ENCODE measurements around the gene NEK11. TPM values are rescaled to one million over a fixed set of nuclear protein-coding genes. Genes with fewer than 3 reads are reported as not detected.

NEK11 gene
- total and polyA plus RNA-seq, 10 donors = 0.77 to 5.9 (median 3.4) TPM

DNA sequence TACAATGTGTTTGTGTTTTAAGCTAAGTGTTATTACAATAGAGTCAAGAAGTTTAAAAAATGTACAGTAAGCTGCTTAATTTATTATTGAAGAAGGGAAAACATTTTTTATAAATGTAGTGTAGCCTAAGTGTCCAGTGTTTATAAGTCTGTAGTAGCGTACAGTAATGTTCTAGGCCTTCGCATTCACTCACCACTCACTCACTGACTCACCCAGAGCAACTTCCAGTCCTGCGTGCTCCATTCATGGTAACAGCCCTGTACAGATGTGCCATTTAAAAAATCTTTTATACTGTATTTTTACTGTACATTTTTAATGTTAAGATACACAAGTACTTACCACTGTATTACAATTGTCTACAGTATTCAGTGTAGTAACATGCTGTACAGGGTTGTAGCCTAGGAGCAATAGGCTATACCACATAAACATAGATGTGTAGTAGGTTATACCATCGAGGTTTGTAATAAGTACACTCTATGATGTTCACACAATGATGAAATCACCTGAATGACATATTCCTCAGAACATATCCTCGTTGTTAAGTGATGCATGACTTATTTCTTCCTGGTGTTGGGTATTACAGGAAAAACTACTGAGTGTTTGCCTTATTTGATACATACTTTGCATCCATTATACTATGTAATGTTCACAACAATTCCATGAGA is 198.3 kb downstream of the NEK11 start:
- intact Hi-C loops (cut with DNase I; ENCODE audit: low total_unique reads) = no loop called here
- no peak overlapping the region for H3K4me3 ChIP-seq
- H3K36me3 ChIP-seq = no peaks in the 10 kb centered on the region
- no peaks in the 10 kb centered on the region for H3K27me3 ChIP-seq (replicated peaks in 1 of 7)
- no peak for TF ChIP-seq POLR2A (IDR thresholded peaks at IDR 0.05)
- no peak for TF ChIP-seq POLR2AphosphoS5 (IDR thresholded peaks at IDR 0.05)
- TF ChIP-seq, protein P1, sequence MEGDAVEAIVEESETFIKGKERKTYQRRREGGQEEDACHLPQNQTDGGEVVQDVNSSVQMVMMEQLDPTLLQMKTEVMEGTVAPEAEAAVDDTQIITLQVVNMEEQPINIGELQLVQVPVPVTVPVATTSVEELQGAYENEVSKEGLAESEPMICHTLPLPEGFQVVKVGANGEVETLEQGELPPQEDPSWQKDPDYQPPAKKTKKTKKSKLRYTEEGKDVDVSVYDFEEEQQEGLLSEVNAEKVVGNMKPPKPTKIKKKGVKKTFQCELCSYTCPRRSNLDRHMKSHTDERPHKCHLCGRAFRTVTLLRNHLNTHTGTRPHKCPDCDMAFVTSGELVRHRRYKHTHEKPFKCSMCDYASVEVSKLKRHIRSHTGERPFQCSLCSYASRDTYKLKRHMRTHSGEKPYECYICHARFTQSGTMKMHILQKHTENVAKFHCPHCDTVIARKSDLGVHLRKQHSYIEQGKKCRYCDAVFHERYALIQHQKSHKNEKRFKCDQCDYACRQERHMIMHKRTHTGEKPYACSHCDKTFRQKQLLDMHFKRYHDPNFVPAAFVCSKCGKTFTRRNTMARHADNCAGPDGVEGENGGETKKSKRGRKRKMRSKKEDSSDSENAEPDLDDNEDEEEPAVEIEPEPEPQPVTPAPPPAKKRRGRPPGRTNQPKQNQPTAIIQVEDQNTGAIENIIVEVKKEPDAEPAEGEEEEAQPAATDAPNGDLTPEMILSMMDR (IDR thresholded peaks at IDR 0.05 in 8 of 11, conservative IDR thresholded peaks at IDR 0.05 in 3 of 11) = no peak
- H3K27ac ChIP-seq = no peak overlapping the region
- DNase-seq = no peak
- no peaks in the 10 kb centered on the region for H3K4me1 ChIP-seq
- no peaks in the 10 kb centered on the region for H3K9me3 ChIP-seq
- 76 to 85% (median 84%) methylated on average over 5 of the region's 5 CpGs for WGBS, 5 donors

DNA sequence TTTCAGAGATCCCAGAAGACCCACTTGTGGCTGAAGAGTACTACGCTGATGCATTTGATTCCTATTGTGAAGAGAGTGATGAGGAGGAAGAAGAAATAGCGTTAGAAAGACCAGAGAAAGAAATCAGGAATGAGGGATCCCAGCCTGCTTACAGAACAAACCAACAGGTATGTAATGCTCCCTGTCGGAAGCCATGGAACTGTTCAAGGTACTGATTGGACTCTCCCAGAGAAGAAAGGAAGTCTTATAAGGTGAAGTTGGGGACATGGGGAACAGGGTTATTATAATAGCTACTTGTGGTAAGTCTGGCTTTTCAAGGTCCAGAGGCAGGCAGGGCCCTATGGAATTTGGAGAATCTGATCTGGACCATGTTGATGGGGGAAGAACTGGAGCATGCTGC is 201.8 kb downstream of the NEK11 start:
- no peak for DNase-seq
- Histone ChIP-seq H3K4me1 (no peaks in the 10 kb centered on the region), H3K36me3 (no peaks in the 10 kb centered on the region), H3K9me3 (no peaks in the 10 kb centered on the region), H3K4me3 (no peak overlapping the region), H3K27me3 (replicated peaks in 1 of 7) (no peaks in the 10 kb centered on the region), H3K27ac (no peak overlapping the region)
- whole genome bisulfite sequencing, 5 donors = 87 to 94% (median 91%) methylated on average over 3 of the region's 3 CpGs
- TF ChIP-seq POLR2A (IDR thresholded peaks at IDR 0.05) (no peak), POLR2AphosphoS5 (IDR thresholded peaks at IDR 0.05) (no peak)
- TF ChIP-seq, protein P1 (IDR thresholded peaks at IDR 0.05 in 8 of 11, conservative IDR thresholded peaks at IDR 0.05 in 3 of 11) = no peak
- intact Hi-C loops (cut with DNase I; ENCODE audit: low total_unique reads) = no loop called here

DNA sequence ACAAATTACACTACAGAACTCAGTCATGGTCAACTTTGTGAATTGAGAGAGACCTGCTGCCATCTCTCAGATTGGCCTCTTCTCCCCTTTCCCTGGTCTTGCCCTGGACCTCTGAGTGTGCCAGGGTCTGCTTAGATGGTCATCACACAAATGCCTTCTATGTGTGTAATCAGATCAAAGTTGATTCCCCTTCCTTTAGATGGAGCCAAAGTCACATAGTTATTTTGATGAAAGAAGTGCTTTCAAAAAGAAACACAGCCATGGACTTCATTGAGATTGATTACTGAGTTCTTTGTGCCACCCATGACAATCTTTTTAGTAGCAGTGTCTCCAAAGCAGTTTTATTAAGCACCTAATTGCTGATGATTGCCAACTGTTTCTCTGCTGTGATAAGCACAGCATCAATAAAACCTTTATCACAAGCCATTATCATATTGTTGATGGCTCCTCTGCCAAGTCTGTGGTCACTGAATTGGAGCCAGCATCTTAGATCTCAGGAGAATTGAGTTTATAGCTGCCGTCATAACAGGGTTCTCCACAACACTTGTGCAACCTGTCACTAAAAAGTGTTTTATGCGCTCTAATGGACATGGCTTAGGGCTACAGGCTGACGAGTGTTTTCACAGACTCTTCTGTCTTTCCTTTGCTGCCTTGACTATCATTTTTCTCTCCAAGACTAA is 205.2 kb downstream of the NEK11 start:
- intact Hi-C loops (cut with DNase I; ENCODE audit: low total_unique reads) = no loop called here
- no peak overlapping the region for H3K27ac ChIP-seq
- H3K4me3 ChIP-seq = no peak overlapping the region
- H3K9me3 ChIP-seq = no peaks in the 10 kb centered on the region
- no peaks in the 10 kb centered on the region for H3K27me3 ChIP-seq (replicated peaks in 1 of 7)
- no peaks in the 10 kb centered on the region for H3K36me3 ChIP-seq
- TF ChIP-seq POLR2AphosphoS5 (IDR thresholded peaks at IDR 0.05) (no peak), POLR2A (IDR thresholded peaks at IDR 0.05) (no peak)
- TF ChIP-seq, protein P1 (IDR thresholded peaks at IDR 0.05 in 8 of 11, conservative IDR thresholded peaks at IDR 0.05 in 3 of 11) = no peak
- DNase-seq = no peak
- no peaks in the 10 kb centered on the region for H3K4me1 ChIP-seq
- 74 to 86% (median 83%) methylated on average over 3 of the region's 3 CpGs for WGBS, 5 donors

DNA sequence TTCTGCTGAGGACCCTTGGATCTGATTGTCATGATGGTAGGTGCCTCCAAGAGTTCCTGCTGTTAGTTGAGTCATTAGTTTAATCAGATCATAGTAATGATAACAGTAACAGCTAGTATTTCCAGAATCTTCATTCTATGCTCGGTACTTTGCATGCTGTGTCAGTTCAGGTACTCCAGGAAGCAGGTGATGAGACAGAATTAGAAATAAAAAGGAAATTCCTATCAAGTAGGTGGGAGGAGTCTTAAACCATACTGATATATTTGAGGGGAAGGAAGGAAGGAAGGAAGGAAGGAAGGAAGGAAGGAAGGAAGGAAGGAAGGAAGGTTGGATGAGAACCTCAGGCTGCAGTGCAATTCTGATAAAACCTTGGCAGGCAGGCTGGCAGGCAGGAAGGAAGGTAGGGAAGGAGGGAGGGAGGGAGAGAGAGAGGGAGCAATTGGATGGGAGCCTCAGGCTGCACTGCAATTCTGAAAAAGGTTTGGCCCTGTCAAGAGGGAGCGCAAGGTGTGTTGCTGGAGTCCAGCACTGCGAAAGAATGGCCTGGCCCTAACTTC is 206.1 kb downstream of the NEK11 start:
- DNase-seq = no peak
- intact Hi-C loops (cut with DNase I; ENCODE audit: low total_unique reads) = no loop called here
- no peaks in the 10 kb centered on the region for H3K27me3 ChIP-seq (replicated peaks in 1 of 7)
- H3K36me3 ChIP-seq = no peaks in the 10 kb centered on the region
- 83 to 91% (median 89%) methylated on average over 3 of the region's 3 CpGs for WGBS, 5 donors
- TF ChIP-seq, protein P1 (IDR thresholded peaks at IDR 0.05 in 8 of 11, conservative IDR thresholded peaks at IDR 0.05 in 3 of 11) = no peak
- TF ChIP-seq POLR2A (IDR thresholded peaks at IDR 0.05) = no peak
- H3K9me3 ChIP-seq = no peaks in the 10 kb centered on the region
- no peak overlapping the region for H3K4me3 ChIP-seq
- H3K27ac ChIP-seq = no peak overlapping the region
- H3K4me1 ChIP-seq = no peaks in the 10 kb centered on the region
